ENCODE results near the gene MYO3B.

The MYO3B gene

DNA sequence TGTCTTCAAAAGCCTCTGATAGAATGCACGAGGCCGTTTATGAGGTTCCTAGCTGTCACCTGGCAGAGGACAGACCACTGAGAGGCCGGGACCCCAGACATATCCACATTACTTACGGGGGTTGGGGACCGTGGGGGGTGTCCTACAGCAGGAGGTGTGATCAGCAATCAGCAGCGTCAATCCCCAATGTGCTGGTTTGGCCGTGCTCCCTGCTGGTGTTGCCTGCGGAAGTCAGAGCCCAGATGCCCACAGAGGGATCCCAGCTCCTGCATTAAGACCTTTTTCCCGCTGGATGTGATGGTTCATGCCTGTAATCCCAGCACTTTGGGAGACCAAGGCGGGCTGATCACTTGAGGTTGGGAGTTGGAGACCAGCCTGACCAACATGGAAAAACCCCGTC, 516.4 kb downstream of the MYO3B start:
- H3K27me3 ChIP-seq (replicated peaks; ENCODE audit: control insufficient read depth, insufficient read depth, low read length), result no peaks in the 10 kb centered on the region; the same call in none of the 2 replicates
- TF ChIP-seq, protein P1, sequence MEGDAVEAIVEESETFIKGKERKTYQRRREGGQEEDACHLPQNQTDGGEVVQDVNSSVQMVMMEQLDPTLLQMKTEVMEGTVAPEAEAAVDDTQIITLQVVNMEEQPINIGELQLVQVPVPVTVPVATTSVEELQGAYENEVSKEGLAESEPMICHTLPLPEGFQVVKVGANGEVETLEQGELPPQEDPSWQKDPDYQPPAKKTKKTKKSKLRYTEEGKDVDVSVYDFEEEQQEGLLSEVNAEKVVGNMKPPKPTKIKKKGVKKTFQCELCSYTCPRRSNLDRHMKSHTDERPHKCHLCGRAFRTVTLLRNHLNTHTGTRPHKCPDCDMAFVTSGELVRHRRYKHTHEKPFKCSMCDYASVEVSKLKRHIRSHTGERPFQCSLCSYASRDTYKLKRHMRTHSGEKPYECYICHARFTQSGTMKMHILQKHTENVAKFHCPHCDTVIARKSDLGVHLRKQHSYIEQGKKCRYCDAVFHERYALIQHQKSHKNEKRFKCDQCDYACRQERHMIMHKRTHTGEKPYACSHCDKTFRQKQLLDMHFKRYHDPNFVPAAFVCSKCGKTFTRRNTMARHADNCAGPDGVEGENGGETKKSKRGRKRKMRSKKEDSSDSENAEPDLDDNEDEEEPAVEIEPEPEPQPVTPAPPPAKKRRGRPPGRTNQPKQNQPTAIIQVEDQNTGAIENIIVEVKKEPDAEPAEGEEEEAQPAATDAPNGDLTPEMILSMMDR (IDR thresholded peaks at IDR 0.05; ENCODE audit: insufficient read depth, low read length, poor library complexity, severe bottlenecking), result no peak
- no peaks in the 10 kb centered on the region for H3K36me3 ChIP-seq (ENCODE audit: control insufficient read depth, insufficient read depth, low read length)
- no peak overlapping the region for H3K4me3 ChIP-seq (replicated peaks; ENCODE audit: low read depth, low read length)
- DNase-seq (ENCODE audit: extremely low read depth, insufficient read length), result no peak

- Histone ChIP-seq H3K27me3 (replicated peaks; ENCODE audit: control insufficient read depth, insufficient read depth, low read length) (no peaks in the 10 kb centered on the region; the same call in none of the 2 replicates), H3K36me3 (ENCODE audit: control insufficient read depth, insufficient read depth, low read length) (no peaks in the 10 kb centered on the region), H3K4me3 (replicated peaks; ENCODE audit: low read depth, low read length) (no peak overlapping the region)
- DNase-seq (ENCODE audit: extremely low read depth, insufficient read length), result no peak
- TF ChIP-seq, protein P1 (IDR thresholded peaks at IDR 0.05; ENCODE audit: insufficient read depth, low read length, poor library complexity, severe bottlenecking), result no peak
Observed at GRCh38 chr2:170695521-170696410, 517.8 kb downstream of the MYO3B start.

DNA sequence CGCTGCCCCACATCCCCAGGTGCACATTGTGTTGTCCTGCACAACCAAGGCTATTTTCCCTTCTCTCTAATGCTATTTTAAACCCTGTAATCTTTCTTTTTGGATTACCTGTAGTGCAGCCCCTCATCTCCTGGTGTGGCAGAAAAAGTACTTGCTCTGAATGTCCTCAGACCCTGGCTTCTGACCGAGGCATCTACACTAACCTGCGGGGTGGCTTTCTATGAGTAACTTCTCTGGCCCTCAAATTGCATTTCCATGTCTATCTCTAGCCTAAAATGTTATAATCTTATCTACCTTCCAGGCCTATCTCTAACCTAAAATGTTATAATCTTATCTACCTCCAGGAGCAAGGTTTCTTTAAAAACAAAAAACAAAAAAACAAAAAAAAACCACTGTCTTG, 519.0 kb downstream of the MYO3B start:
- no peak for DNase-seq (ENCODE audit: extremely low read depth, insufficient read length)
- Histone ChIP-seq H3K36me3 (ENCODE audit: control insufficient read depth, insufficient read depth, low read length) (no peaks in the 10 kb centered on the region), H3K4me3 (replicated peaks; ENCODE audit: low read depth, low read length) (no peak overlapping the region), H3K27me3 (replicated peaks; ENCODE audit: control insufficient read depth, insufficient read depth, low read length) (no peaks in the 10 kb centered on the region; the same call in none of the 2 replicates)
- TF ChIP-seq, protein P1 (IDR thresholded peaks at IDR 0.05; ENCODE audit: insufficient read depth, low read length, poor library complexity, severe bottlenecking), result no peak

DNA sequence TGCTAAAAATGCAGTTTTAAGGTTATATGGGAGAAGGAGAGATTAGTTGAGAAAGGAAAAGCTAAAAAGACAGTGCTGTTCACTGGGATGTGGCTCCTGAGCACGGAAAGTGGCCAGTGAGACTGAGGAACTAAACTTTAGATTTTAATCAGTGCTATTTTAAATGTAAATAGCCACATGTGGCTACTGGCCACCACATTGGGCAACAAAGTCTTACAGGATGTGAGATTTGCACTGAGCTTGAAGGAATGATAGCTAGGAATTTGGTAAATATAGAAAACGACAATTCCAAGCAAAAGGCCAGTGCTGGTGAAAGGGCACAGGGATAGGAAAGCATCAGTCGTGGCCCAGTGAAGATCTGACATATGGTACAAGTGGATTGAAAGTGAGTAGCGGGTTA, 523.1 kb downstream of the MYO3B start:
- Histone ChIP-seq H3K27me3 (replicated peaks; ENCODE audit: control insufficient read depth, insufficient read depth, low read length) (no peaks in the 10 kb centered on the region; the same call in 1 of the 2 replicates), H3K4me3 (replicated peaks; ENCODE audit: low read depth, low read length) (no peak overlapping the region), H3K36me3 (ENCODE audit: control insufficient read depth, insufficient read depth, low read length) (no peaks in the 10 kb centered on the region)
- no peak for DNase-seq (ENCODE audit: extremely low read depth, insufficient read length)
- TF ChIP-seq, protein P1 (IDR thresholded peaks at IDR 0.05; ENCODE audit: insufficient read depth, low read length, poor library complexity, severe bottlenecking), result no peak

GRCh38 chr2:170703776-170704476, 526.0 kb downstream of the MYO3B start:
- TF ChIP-seq, protein P1 (IDR thresholded peaks at IDR 0.05; ENCODE audit: insufficient read depth, low read length, poor library complexity, severe bottlenecking), result no peak
- no peak for DNase-seq (ENCODE audit: extremely low read depth, insufficient read length)
- peaks cover 2% of the 10 kb centered on the region; the same call in 1 of the 2 replicates for H3K27me3 ChIP-seq (replicated peaks; ENCODE audit: control insufficient read depth, insufficient read depth, low read length)
- no peak overlapping the region for H3K4me3 ChIP-seq (replicated peaks; ENCODE audit: low read depth, low read length)
- no peaks in the 10 kb centered on the region for H3K36me3 ChIP-seq (ENCODE audit: control insufficient read depth, insufficient read depth, low read length)
